HepG2 (cell line): ENCODE measurements around the gene CDH19.

Experiments used
- RELA ChIP-seq: sonication (generic); formaldehyde crosslinking; IDR thresholded peaks from 2 replicates; pipeline ENCODE4 v1.4.0; 2020; ENCODE audit warnings: missing genetic modification reagents
- SOX5 ChIP-seq: IDR thresholded peaks from 2 replicates; pipeline ENCODE4 v1.6.1; 2016; ENCODE audit warnings: borderline replicate concordance
- THYN1 ChIP-seq: sonication (generic); formaldehyde crosslinking; IDR thresholded peaks from 2 replicates; pipeline ENCODE4 v1.8.1; 2023; ENCODE audit warnings: low read depth, mild to moderate bottlenecking, moderate library complexity, missing genetic modification reagents, borderline replicate concordance
- ZZZ3 ChIP-seq: sonication (generic); formaldehyde crosslinking; IDR thresholded peaks from 2 replicates; pipeline ENCODE4 v1.4.0; 2020; ENCODE audit warnings: missing genetic modification reagents, mild to moderate bottlenecking, borderline replicate concordance

DNA sequence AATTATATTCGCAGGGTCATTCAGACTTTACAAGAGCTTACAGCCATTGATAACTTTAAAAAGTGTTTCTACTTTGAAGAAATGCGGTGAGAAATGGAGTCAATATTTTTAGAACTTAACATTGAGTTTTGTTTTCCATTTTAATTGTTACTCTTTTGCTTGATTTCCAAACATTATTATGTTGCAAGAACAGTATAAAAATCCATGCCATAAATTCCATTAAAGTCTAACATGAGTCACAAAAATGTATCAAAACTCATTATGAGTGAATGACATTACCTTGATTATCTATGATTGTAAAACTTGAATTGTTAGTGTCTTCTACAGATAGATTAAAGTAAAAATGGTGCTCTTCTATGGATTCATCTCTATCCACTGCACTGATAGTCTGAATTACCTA lies 92.6 kb downstream of the CDH19 start:
- TF ChIP-seq ZZZ3 (CRISPR knock-in tag) = no peak
- no peak for TF ChIP-seq THYN1 (CRISPR knock-in tag)
- no peak for TF ChIP-seq SOX5 (CRISPR knock-in tag)
- no peak for TF ChIP-seq RELA (CRISPR knock-in tag)
